GM21390 (cell line): ENCODE results near the gene RIMS3.

Source experiments
- ATAC-seq: cut with Tn5 transposase; IDR thresholded peaks from one replicate; pipeline ENCODE4 v1.9.1; 2021; ENCODE audit not compliant: unreplicated experiment

The RIMS3 gene

GRCh38 chr1:40653851-40654537 lies 11.5 kb downstream of the RIMS3 start:
- ATAC-seq = no peak

- ATAC-seq = no peak
Observed at GRCh38 chr1:40652979-40653378, 12.5 kb downstream of the RIMS3 start.

- ATAC-seq = no peak
Observed at GRCh38 chr1:40652468-40652867, 13.0 kb downstream of the RIMS3 start.

GRCh38 chr1:40651138-40651857 lies 14.2 kb downstream of the RIMS3 start:
- ATAC-seq = no peak

- ATAC-seq = no peak
Observed at GRCh38 chr1:40650075-40650474, 15.4 kb downstream of the RIMS3 start.

GRCh38 chr1:40649592-40649930 lies 15.9 kb downstream of the RIMS3 start:
- ATAC-seq = no peak

GRCh38 chr1:40648928-40649591 lies 16.4 kb downstream of the RIMS3 start:
- ATAC-seq = no peak

- no peak for ATAC-seq
Observed at GRCh38 chr1:40648200-40648599, 17.3 kb downstream of the RIMS3 start.

GRCh38 chr1:40646315-40646714 lies 19.2 kb downstream of the RIMS3 start:
- ATAC-seq = no peak

GRCh38 chr1:40645118-40645680 lies 20.3 kb downstream of the RIMS3 start:
- ATAC-seq = no peak

GRCh38 chr1:40641601-40642242 lies 23.8 kb downstream of the RIMS3 start:
- no peak for ATAC-seq

- ATAC-seq = no peak
Observed at GRCh38 chr1:40640314-40641076, 25.0 kb downstream of the RIMS3 start.

- ATAC-seq = no peak
Observed at GRCh38 chr1:40638097-40639036, 27.1 kb downstream of the RIMS3 start.

GRCh38 chr1:40637470-40638007 lies 27.9 kb downstream of the RIMS3 start:
- ATAC-seq = no peak

- ATAC-seq = no peak
Observed at GRCh38 chr1:40636777-40637176, 28.7 kb downstream of the RIMS3 start.

GRCh38 chr1:40635763-40636500 lies 29.6 kb downstream of the RIMS3 start:
- ATAC-seq = no peak

- ATAC-seq = no peak
Observed at GRCh38 chr1:40634901-40635655, 30.4 kb downstream of the RIMS3 start.

GRCh38 chr1:40633931-40634376 lies 31.5 kb downstream of the RIMS3 start:
- ATAC-seq = no peak
